GM12864 (cell line): ENCODE data around the gene TUBGCP6.
A peak's percentile ranks its signal among the peaks of the same experiment; 100 is the strongest.

ENCODE experiments used
- DNase-seq: peaks from one replicate; pipeline ENCODE4 v3.0.0-alpha.2; 2011; ENCODE audit warnings: low read depth
- H3K4me3 ChIP-seq: 2 replicates; pipeline ENCODE4 v1.5.1; 2011; ENCODE audit warnings: mild to moderate bottlenecking, low read depth, low read length, control low read depth
- CTCF ChIP-seq: IDR thresholded peaks from 2 replicates; pipeline ENCODE4 v1.5.1; 2011; ENCODE audit warnings: low read depth, mild to moderate bottlenecking, moderate library complexity, low read length, control low read depth, inconsistent platforms; ENCODE audit errors: missing control alignments

Gene TUBGCP6

GRCh38 chr22:50200461-50201190, 44.2 kb downstream of the TUBGCP6 start, which contains the start of gene SELENOO:
Gene SELENOO, plus strand, starts transcription at chr22:50201011. Its CDS starts 26 bp downstream, at chr22:50201037.
- H3K4me3 ChIP-seq, result peak within 1 kb of the TSS; percentile 83
- TF ChIP-seq CTCF, result no peak
- peak; percentile 65 for DNase-seq

- no peak for DNase-seq
- no peak for TF ChIP-seq CTCF
- H3K4me3 ChIP-seq, result peak overlapping the region; percentile 83
Observed at GRCh38 chr22:50199829-50200460, 44.9 kb downstream of the TUBGCP6 start.

- no peak for DNase-seq
- no peak for TF ChIP-seq CTCF
- H3K4me3 ChIP-seq, result 0 out of 2 replicates have a peak overlapping the region, but pooled peaks have one; percentile 83
Observed at GRCh38 chr22:50199251-50199721, 45.5 kb downstream of the TUBGCP6 start.

- no peak for DNase-seq
- H3K4me3 ChIP-seq, result no peak overlapping the region
- no peak for TF ChIP-seq CTCF
Observed at GRCh38 chr22:50198624-50199017, 46.2 kb downstream of the TUBGCP6 start.

GRCh38 chr22:50197856-50198623, 46.8 kb downstream of the TUBGCP6 start:
- no peak for TF ChIP-seq CTCF
- DNase-seq, result no peak

GRCh38 chr22:50197000-50197800, 47.6 kb downstream of the TUBGCP6 start:
- no peak for DNase-seq
- no peak for TF ChIP-seq CTCF
- H3K4me3 ChIP-seq, result no peak overlapping the region

More at GRCh38 chr22:50197856-50198623, 46.8 kb downstream of the TUBGCP6 start:
- H3K4me3 ChIP-seq, result no peak overlapping the region
